T1000 (cell line): ENCODE measurements around the gene P2RY11.

ENCODE experiments used
- DNase-seq: peaks from one replicate; lab custom pipeline; 2025; ENCODE audit warnings: mixed read lengths; lab: John Stamatoyannopoulos, UW

Gene P2RY11

DNA sequence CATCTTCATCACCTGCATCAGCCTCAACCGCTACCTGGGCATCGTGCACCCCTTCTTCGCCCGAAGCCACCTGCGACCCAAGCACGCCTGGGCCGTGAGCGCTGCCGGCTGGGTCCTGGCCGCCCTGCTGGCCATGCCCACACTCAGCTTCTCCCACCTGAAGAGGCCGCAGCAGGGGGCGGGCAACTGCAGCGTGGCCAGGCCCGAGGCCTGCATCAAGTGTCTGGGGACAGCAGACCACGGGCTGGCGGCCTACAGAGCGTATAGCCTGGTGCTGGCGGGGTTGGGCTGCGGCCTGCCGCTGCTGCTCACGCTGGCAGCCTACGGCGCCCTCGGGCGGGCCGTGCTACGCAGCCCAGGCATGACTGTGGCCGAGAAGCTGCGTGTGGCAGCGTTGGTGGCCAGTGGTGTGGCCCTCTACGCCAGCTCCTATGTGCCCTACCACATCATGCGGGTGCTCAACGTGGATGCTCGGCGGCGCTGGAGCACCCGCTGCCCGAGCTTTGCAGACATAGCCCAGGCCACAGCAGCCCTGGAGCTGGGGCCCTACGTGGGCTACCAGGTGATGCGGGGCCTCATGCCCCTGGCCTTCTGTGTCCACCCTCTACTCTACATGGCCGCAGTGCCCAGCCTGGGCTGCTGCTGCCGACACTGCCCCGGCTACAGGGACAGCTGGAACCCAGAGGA lies 2.6 kb downstream of the P2RY11 start:
- DNase-seq, result no peak

DNA sequence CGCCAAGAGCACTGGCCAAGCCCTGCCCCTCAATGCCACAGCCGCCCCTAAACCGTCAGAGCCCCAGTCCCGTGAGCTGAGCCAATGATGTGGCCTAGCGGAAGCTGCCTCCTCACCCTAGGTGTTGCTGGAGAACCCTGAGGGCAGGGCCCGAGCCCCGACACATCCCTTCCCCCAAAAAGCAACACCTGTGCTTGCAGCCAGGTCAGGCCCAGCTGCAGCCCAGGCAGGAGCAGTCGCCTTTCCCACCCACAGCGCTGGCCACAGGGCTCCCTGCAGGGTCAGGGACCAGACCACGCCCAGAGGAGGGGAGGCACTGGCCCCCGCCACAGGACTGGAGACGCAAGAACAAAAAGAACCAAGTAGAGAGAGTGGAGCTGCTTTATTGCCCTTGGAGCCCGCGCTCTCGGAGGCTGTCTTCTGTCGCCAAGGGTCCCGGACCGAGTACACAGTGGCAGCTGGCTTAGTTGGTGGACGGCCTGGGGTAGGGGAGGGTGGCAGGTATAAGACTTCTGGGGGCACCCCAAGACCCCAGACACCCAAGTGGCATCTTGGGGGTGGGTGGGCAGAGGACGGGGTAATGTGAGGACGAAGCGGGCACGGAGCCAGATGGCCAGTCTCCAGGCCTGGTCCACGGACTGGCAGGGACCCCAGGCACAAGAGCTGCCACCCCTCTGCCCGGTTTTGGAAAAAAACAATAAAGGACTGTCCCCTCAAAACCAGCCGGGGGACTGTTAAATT lies 3.3 kb downstream of the P2RY11 start:
- no peak for DNase-seq

- DNase-seq, result no peak
Measured at GRCh38 chr19:10115392-10116084, 4.0 kb downstream of the P2RY11 start.

DNA sequence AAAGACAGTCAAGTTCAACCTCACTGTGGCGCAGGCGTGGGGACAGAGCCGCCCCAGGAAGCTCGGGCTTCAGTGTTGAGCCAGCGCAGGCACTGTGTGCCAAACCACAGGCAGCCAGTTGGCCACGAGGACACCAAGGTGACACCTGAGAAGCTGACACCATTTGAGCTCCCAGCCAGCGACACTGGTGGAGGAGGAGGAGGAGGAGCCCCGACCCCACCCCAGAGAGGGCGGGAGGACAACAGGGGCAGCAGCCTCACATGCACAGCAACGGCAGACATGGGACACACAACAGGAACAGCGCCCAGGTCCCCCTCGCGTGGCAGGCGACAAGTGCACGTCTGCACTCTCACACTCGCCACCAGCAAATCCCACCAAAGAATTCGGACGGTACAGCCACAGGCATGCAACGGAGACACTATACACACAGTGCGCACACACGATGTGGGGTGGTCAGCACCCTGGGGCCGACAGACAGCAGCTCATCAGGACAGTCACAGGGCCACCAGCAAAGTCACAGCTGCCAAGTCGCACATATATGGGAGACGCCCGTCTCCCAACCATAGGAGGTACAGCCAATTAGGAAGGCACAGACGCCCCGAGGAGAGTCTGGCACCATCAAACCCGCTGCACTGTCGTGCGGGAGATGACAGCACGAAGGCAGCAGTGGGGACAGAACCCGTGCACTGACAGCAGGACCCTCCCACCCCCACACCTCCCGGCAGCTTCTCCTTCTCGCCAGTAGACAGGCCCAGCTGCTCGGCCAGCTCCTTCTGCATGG lies 4.8 kb downstream of the P2RY11 start:
- no peak for DNase-seq

DNA sequence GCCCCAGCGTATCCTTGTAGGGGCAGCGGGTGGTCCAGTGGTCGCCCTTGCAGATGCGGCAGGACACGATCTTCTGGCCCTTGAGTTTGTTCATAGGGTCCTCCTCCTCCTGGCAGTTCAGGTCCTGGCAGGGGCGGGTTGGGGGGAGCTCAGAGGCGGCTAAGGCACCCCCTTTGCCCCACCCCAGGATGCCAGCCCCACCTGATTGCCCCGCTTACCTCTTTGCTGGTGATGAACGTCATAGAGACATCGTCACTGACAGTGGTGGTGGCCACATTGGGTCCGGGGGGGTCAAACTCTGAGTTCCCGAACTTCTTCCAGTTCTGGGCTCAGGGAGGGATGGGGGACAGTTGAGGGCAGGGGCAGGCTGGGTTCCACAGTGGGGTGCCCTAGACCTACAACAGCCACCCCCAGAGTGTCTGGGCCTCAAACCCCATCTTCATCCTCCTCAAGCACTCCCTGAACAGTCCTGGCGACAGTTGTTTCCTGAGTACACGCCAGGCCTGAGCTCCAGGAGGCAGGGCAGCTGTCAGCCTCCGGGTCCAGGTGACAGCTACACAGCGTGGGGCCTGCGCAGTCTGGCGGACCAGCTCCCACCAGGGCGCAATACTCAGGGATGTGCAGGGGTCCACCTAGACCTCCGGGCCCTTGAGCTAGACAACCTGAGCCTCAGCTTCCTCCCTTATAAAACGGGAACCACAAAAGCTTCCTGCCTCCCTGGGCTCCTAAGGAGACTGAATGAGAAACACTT lies 5.5 kb downstream of the P2RY11 start:
- DNase-seq, result no peak

- no peak for DNase-seq
Measured at GRCh38 chr19:10118960-10119359, 7.5 kb downstream of the P2RY11 start.

DNA sequence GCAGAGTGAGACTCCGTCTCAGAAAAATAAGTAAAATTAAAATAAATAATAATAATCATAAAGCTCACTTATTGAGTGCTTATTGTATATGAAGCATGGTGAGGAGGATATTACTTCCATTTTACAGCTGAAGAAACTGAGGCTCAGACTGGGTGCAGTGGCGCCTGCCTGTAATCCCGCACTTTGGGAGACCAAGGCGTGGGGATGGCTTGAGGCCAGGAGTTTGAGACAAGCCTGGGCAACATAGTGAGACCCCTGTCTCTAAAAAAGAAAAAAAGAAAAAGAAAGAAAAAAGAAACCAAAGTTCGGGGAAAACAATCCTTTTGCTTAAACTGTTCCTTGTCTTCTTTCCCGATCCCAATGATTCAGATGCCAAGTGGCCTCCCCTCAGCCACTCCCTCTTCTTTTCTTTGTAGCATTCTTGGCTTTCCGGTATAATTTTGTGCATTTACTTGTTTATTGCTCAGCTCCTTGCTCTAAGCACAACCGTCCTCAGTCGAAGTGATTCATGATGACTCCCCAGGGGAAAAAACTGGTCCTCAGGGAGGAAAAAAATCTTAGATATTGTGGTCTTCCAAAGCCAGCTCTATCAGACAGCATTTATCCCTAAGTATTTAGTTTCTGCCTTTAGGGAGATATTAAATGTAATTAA lies 9.2 kb downstream of the P2RY11 start:
- DNase-seq, result peak; percentile 55

GRCh38 chr19:10122045-10122444 lies 10.6 kb downstream of the P2RY11 start:
- no peak for DNase-seq

GRCh38 chr19:10124429-10124828 lies 12.9 kb downstream of the P2RY11 start:
- no peak for DNase-seq

DNA sequence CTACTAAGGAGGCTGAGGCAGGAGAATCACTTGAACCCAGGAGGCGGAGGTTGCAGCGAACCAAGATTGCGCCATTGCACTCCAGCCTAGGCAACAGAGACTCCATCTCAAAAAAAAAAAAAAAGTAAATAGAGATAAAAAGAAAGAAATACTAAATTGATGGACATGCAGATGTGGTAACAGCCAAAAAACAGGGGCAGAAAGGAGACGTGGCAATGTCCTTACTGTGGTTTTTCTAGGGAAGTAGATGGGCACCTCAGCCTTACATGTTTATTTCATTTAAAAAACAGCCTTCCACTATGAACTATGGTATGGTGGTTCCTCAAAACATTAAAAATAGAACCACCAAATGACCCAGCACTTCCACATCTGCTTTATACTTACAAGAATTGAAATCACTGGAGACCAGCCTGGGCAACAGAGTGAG lies 14.7 kb downstream of the P2RY11 start:
- no peak for DNase-seq

DNA sequence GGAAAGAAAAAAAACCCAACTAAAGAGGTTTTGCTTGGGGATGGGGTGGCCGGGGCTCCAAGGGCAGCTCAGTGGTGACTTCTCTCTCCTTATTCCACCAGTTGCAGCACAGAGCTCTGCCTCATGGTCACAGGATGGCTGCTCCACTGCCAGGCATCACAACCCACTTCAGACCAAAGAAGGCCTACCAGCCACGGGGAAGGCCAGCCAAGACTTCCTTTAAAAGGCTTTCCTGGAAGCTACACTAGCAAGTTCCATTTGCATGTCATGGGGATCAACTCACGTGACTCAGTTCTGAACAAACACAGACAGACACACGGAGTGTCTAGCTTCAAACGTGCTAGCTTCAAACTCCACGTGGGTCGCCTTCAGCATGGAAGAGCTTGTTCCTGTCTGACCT lies 21.4 kb downstream of the P2RY11 start:
- no peak for DNase-seq

- no peak for DNase-seq
Measured at GRCh38 chr19:10133596-10133995, 22.1 kb downstream of the P2RY11 start.

DNA sequence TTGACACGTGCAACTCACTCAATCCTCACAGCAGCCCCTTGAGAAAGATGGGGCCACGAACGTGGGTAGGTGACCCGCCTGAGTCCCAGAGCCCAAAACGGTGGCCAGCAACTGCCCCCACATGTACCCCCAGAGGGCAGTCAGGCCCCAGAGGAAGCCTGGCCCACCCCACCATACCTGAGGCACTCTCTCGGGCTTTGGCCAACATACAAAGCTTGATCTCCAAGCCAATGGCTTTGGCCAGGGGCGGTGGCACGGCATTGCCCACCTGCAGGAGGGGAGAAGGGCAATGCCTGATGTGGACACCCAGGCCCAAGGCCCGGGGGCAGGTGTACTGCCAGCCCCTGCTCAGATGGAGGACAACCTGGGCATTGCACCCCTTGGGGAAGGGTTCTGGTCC lies 22.5 kb downstream of the P2RY11 start:
- no peak for DNase-seq

- DNase-seq, result no peak
Measured at GRCh38 chr19:10135551-10136334, 24.2 kb downstream of the P2RY11 start.

GRCh38 chr19:10136936-10137335 lies 25.4 kb downstream of the P2RY11 start:
- DNase-seq, result no peak

GRCh38 chr19:10137751-10138682 lies 26.5 kb downstream of the P2RY11 start:
- DNase-seq, result no peak

DNA sequence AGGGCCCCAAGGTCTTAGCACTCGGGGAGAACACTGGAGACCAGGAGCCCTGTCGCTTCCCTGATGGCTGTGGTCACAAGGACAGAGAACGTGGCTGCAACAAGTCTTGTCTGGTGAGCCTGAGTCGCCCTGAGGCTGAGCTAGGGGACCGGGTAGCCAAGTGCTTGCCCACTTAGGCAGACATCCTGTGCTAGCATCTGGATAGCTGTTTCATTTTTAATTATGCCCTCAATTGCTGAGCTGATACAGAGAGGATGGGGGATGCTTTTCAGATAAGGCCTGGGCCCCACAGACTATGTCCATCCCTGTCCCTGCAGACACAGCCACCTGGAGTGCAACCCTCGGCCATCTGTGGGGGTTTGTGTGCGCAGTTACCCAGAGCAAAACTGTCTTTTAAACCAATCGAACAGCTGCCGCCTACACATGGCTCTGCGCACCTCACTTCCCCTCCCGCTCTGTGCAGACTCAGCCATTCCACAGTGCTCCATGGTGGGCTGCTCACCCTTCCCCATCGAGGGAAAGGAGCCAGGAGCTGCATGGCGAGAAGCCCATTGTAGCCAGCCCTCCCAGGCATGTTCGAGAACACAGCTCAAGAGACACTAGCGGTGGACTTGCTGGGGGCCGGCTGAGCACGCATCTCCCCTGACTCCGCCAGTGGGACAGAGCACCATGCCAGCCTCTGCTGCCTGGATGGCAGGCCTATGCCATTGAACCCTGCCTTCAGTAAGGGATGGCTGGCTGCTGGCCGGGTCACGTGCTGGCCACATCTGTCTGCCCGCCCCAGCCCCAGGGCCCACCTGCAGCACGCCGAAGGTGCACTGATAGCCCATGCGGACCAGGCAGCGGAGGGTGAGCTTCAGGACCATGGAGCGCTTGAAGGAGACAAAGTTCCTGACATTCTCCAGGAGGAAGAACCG lies 27.6 kb downstream of the P2RY11 start:
- no peak for DNase-seq

GRCh38 chr19:10139952-10140351 lies 28.5 kb downstream of the P2RY11 start:
- DNase-seq, result no peak
